Fibroblast of skin of right quadriceps (primary cell): ENCODE measurements around the gene RBFOX1.

Experiments used
- DNase-seq: peaks from one replicate; pipeline ENCODE4 v3.0.0-alpha.2; 2013

RBFOX1 gene

DNA sequence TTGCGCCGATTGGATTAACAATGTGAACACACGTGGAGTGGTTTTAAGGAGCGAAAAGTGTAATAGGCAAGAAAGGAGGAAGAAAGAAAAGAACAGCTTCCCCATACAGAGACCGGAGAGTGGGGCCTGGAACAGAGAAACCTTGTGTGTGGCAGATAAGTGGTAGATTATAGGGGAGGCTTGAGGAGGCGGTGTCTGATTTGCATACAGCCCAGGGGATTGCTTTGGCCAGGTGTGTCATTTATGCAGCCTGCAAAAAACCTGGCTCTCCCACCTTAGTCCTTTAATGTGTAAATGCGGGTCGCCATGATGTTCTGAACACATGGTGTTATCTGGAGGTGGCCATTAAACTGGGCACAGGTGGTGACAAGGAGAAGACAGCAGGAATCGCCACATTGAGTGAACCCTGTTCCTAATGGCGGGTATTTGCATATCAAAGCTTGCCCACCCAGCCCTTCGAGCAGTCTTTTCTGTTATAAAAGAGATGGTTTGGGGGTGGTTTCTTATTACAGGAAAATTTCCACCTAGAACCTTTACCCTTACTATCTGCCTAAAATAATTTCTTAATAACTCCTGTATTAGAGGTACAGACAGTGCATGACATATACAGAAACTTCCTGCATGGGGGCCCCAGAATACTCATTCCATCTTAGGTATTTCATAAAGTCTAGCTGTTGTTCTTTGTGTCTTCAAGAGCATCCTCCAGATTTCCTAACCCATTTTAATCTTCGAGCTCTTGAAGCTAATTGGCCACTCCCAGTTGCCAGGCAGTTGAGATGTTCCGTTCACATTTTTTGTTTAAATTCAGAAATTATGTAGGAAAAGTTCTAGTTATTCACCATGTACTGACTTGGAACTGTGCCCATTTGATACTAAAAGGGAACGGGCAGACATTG, 292.5 kb downstream of the RBFOX1 start:
- no peak for DNase-seq

DNA sequence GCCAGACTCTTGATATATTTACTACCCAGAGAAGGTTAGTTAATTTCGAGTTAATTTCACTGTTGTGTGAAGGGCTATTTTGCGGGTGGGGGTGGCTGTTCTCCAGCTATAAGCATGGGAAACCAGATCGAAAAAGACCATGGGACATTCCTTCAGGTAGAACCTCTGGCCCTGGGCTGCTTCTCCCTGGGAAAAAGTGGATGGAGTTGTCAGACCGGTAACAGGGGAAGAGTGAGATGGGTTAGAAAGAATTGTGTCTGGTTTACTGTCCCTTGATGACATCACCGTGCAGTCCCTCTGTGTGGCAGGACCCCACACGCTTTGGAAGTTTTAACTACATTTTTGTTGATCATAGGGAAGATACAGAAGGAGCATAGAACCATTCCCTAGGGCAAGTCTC, 296.3 kb downstream of the RBFOX1 start:
- no peak for DNase-seq

DNA sequence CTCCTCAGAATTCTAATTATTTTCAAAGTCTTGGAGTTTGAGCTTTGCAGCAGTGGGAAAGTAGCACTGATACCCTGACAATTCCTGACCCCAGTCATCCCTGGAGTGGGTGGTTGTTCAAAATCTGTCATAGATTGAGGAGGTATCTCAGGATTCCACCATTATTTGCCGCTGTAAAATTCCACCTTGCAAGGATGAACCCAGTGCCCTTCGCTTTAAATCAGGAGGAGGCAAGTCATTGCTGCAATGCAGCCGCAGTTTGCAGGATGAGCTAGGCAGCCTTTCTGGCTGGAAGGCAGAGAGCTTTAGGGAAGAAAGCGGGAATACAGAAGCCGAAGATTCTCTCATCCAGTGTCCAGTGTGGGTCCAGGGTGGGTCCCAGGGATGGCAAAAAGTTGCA, 296.9 kb downstream of the RBFOX1 start:
- DNase-seq, result no peak

DNA sequence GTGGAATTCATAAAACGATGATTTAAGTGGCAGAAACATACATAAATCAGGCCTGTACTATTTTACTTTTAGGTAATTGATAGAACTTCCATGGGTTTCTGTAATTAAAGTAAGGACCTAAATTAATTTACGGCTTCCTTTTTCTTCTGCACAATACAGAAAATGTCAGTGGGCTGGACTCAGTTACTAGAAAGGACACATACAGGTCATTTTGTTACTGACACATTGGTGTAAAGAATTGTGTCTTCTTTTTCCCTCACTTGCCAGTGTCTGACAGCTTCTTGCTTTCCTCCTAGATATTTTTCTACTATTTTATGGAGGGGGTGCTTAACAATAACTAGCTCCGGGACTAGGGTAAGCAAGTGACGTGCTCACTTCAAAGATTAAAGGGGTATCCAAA, 304.8 kb downstream of the RBFOX1 start:
- DNase-seq, result no peak

DNA sequence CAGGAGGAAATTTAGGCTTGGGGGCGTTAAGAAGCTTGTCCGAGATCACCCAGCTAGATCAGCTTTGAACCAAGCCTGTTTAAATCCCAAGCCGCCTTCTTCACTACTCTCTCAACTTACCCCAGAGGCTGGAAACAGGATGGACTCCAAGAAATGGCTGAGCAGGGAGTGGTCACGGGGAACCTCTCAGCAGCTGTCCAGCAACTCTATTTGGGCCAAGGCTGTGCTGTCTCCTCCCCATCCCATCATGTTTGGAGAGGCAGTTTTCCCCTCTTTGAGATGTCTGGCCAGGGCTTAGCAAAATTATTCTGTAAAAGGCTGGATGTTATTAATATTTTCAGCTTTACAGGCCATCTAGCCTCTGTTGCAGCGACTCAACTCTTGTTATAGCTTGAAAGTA, 305.7 kb downstream of the RBFOX1 start:
- no peak for DNase-seq

DNA sequence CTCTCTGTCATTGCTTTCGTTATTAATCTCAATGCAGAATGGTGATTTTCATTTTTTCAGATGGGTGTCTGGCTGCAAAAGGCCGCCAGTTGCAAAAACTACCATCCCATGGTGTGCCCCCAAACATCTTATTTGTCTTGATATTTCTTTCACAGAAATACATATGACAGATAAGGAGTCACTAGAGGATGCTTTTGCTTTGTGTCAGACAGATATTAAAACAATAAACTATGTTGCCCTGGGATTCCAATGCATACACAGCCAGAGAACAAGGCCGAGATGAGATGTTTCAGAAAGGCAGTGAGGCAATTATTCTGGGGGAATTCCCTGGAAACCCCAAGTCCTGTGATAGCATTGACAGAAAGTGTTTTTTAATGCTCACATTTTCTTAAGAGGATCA, 307.7 kb downstream of the RBFOX1 start:
- DNase-seq, result no peak

DNA sequence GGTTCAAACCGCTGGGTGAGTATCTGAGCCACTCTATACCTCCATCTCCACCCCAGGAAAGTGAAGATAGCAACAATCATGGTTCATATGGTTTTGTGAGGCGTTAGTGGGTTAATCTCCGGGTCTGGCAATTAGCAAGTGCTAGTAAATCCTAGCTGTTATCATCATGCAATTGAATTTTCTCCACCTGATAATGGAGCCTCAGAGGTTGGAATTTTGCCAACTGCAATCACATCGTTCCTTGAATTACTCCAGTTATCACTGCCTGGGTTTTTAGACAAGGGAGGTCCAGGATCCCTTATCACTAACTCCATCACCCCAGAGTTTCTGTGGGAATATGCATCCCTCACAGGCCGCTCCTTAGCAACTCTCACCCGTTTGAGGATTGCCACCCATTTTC, 311.5 kb downstream of the RBFOX1 start:
- no peak for DNase-seq

DNA sequence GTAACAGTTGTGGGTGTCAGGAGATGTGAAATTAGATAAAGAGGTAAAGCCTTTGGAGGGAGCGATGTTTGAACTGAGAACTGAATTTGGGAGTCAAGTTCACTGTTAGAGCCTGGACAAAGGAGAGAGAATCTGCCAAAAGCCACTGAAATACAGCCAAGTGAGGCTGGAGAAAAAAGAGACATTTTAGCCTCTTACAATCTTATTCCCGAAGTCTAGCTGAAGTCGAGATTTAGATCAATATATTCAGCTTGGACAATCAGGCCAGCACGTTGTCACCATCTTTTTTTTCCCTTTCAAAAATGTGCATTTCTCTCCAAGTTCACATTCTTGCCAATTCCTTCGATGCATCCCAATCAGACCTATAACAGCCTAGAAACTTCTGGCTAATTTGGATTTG, 312.2 kb downstream of the RBFOX1 start:
- no peak for DNase-seq

DNA sequence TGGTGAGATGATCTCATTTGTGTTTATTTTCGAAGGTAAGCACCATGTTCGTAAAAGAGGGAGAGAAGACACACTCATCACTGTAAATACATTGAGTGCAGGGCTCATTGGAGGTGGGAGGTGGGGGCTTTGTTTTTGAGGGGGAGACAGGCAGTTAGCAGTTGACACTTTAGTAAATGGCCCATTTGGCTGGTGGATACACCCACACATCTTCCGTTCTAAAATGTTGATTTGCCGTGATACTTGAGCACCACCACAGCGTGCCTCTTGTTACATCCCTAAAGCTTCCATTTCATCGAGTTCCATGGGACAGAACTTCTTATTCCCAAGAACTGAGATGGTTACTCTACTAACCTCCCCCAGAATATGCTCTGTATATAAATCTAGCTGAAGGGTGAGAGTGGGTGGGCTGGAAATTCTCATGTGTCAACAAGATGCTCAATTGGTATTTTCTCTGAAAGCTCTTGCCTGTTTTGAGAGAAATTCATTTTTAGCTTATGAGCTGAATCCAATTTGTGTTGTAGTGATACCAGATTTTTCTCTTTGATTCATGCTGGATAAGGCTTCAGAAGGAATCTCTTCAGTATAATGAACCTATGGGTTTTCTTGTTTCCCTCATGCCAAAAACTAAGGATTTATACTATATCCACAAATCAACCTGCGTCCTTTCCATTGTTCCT, 314.3 kb downstream of the RBFOX1 start:
- no peak for DNase-seq

DNA sequence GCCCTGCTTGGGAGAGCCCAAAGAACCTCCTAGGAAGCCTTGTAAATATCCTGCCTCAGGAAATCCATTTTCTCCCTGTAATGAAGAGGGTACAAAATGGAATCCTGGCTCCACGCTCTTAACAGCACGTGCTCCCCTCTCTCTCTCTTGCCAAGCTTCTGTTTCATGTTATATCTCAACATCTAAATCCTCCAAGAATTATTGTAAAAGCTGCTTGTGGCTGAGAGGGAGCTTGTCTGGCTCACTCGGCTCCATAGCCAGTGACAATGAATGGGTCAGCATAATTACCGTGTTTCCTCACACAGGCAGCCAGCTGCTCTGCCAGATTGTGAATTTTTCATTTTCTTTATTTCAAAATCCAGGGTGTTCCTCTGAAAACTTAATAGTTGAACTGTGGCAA, 317.8 kb downstream of the RBFOX1 start:
- no peak for DNase-seq

DNA sequence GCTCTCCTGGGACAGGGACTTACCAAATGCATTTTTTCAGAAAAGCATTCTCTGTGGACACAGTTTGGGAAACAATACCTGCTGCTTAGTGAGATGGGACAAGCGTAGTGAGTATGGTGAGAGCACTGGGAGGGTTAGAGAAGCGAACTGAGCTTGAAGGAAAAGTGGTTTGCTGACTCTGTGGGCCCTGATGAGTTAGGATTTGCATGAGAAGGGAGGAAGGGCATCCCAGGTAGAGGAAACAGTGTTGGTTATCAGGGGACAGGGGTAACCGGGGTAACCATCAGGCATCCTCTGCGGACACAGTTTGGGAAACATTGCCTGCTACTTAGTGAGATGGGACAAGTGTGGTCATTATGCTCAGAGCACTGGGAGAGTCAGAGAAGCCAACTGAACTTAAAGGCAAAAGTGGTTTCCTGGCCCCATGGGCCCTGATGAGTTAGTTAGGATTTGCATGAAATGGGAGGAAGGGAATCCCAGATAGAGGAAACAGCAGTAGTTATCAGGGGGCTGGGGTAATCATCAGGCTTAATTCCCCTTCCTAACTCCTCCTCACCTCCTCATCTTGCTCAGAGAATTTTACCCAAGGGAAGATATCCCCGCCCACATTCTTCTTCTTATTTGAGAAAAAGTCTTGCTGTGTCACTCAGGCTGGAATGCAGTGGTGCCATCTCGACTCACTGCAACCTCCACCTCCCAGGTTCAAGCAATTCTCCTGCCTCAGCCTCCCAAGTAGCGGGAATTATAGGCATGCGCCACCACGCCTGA, 319.3 kb downstream of the RBFOX1 start:
- no peak for DNase-seq

DNA sequence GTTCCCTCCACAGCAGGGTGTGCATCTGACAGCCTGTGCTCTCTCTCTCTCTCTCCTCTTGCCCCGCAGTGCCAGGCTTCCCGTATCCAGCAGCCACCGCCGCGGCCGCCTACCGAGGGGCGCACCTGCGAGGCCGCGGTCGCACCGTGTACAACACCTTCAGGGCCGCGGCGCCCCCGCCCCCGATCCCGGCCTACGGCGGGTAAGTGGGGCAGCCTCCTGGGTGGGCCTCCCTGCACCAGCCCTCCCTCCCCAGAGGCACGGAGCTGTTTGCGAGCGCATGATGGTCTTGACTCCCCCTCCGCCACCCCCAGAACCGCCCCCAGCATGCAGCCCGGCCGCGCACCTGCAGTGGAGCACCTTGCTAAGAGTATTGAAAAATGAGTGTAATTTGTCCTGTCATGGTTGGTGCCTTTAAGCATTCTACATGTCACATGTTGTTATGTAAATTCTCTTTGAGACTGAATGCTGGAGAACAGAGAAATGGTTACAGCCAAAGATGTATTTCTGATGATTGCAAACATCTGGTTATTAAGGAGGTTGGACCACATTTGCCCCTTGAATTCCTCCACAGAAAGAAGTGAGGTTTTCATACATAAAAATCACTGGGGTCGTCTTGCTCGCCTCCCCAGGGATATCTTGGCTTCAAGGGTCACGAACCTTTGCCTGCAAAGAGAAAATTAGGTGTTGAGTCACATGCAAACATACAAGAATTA, 321.3 kb downstream of the RBFOX1 start:
- DNase-seq, result no peak

DNA sequence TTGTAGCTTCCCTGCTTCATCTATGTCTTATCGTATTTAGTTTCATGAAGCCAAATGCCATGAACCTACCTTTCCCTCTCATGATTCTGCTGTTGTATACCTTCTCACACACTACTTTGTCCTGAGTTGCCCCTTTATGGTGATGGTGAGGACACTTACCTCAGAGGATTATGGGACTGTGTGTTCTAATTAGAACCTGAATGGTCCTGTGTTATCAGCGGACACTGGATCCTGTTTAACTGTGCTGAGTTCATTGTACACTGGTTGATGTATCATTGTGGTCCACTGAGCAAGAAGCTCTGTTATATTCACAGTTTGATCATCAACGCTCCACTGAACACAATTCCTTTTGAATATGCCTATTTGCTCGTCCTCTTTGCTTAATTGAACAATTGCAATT, 343.0 kb downstream of the RBFOX1 start:
- no peak for DNase-seq

DNA sequence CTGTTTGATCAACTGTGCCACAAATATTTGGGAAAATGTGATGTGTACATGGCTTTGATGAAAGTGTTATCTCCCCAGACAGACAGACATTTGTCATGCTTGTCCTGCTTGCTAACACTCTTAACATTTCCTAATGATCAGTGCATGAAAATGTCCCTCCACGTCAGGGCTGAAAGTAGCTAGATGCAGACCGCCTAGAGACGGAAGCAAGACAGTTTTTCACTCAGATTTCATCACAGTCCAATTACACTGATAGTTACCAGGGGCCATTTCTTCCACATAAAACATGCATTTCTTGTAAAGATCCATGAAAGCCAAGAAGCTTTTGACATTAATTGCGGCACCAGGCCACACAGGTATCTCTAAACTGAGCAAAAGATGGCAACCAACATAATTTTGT, 347.7 kb downstream of the RBFOX1 start:
- DNase-seq, result no peak

DNA sequence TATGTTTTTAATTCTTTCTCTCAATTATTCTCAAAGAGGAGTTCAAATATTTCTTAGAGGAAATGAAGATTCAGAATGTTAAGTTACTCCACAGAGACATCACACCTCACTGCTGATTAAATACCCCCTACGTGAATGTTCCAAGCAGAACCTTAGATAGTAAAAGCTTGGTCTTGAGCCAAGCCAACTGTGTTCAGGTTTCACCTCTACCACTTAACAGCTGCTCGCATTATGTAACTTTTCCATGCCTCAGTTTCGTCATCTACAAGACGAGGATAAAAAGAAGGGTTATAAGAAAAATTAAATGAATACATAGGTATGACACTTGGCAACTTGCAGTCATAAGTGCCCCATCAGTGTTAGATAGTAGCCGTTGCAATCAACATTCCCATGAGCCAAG, 356.2 kb downstream of the RBFOX1 start:
- DNase-seq, result no peak

DNA sequence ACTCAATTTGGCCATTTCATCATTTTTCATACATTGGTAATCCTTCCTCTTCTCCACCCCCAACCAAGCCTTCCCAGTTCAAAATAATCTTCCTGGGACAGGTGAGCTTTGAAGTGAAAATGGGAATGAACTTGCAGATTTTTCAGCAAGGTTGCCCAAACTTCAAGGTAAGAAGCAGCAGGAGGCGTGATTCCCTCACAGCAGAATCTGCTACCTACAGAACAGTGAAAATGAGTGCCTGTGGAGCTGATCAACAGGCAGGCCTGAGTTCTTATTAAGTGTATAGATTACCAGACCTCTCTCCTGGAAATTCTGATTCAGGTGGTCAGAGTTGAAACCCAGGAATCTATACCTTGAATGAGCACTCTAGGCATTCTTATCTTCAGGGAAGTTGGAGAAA, 356.6 kb downstream of the RBFOX1 start:
- no peak for DNase-seq

DNA sequence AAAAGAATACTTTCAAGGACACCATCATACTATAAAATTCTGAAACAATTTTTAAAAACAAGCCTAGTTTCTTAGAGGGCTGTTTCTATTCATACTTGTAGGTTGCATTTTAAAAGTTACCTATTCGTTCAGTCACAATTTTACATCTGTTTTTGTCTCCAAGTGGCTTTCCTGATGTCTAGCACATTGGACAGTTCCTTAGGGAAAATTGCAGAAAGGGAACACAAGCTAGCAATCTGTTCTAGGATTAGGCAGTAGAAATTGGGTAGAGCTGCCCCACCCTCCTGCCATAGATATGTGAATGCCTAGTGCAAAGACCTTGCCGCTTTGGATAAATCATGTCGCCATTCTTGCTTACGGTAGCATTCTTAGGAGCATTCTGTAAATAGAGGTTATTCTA, 358.9 kb downstream of the RBFOX1 start:
- DNase-seq, result no peak

DNA sequence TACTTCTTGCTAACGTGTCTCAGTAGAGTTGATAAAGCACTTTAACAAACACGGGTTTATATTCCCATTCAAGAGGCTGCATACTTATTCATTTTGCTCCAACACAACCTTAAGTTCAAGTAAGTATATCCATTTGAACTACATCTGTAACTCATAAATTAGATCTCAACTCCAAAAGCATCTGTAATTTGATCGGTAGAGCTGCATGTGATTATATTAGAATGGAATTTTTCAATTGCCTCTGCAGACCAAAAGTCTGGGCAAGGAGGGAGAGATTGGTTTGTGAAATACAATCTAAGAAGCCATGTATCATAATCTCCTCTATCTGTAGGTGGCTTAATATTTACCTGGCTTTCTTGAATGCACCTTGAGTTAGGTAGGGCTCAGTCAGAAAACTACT, 371.0 kb downstream of the RBFOX1 start:
- no peak for DNase-seq

DNA sequence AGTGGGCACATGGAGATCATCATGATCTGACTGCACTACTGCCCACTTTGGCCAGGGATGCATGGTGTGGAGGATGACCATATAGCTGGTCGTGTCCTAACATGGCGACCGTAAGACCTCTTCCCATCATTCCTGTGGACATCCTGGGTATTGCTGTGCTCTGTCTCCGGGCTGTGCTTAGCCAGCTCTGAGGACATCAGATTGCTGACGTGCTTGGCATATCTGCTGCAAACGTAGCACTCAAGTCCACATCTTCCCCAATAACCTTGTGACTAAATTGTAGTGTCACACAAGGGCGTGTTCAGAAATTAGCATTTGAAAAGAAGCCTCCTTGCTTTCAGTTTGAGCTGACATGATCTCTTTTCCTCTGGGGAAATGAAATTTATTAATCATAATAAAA, 373.2 kb downstream of the RBFOX1 start:
- no peak for DNase-seq

DNA sequence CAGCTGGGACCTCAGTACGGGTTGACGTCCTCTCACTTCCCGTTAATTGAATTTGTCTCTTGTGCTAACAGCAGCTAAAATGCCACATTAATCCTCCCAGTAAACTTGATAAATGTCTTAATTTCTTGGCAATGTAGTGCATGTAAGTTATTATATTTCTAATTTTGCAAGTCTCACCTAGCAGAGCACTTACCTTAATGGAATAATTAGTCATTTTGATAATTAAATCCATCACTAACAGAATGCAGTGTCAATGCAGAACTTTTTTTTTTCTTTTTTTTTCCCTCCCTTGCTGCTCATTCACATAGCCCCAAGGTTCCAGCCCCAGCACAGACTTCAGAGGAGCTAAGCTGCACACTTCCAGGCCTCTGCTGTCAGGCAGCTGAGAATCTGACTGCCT, 376.5 kb downstream of the RBFOX1 start:
- no peak for DNase-seq

DNA sequence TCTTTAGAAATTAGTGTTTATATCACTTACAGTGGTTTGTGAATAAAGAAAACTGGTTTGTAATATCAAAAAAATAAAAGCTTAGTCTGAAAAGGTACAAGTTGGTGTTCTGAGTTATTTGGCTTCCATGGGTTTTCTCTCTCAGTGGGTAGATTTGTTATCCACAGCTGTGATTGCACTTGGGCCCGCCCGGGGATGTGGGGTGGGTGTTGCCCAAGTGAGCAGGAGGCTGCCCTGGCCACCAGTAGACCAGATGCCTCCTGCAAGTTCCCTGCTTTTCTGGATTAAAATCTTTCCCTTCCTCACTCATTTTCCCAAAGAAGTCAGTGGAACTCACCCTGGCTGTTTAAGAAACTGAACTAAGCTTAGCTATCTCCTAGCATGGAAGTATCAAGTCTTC, 380.6 kb downstream of the RBFOX1 start:
- DNase-seq, result no peak

DNA sequence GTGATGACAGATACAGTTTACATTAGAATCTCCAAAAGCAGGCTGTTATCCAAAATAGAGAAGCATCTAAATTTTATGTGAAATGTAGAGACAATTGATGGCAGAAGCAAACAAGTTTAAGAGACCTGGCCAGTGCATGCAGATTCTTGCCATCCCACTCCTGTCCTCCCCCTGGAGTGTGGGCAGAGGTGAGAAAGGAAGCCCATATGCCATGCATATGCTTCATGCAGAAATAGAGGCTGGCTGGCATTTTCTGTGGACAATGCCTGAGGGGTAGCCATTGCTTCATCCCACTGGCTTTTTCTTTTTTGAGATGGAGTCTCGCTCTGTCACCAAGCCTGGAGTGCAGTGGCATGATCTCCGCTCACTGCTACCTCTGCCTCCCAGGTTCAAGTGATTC, 382.1 kb downstream of the RBFOX1 start:
- no peak for DNase-seq
